Activated naive CD4-positive, alpha-beta T cell treated with anti-CD3 and anti-CD28 coated beads for 36 hours (primary cell): Measurements from ENCODE around the gene FALEC. TPM values are rescaled to one million over a fixed set of nuclear protein-coding genes. Genes with fewer than 3 reads are reported as not detected.
"Not testable (repeated sequence)": the region's sequence is repeated elsewhere in the genome, so short reads cannot be mapped to it uniquely, and the experiment has no call there.

ENCODE experiments used
- CTCF ChIA-PET: fragments of 350-600 bp; sonication (Branson Sonifier 250); formaldehyde crosslinking; loops from one replicate; lab custom pipeline; 2021; ENCODE audit warnings: antibody characterized with exemption; lab: Charles Lee
- DNase-seq: peaks from one replicate; pipeline ENCODE4 v3.0.0-alpha.2; 2020
- H3K27ac Mint-ChIP-seq: one replicate; pipeline ENCODE4 v1.8.0; 2021; ENCODE audit warnings: mild to moderate bottlenecking, mixed read lengths
- H3K27me3 Mint-ChIP-seq: one replicate; pipeline ENCODE4 v1.8.0; 2021; ENCODE audit warnings: low read depth, mixed read lengths
- H3K36me3 Mint-ChIP-seq: one replicate; pipeline ENCODE4 v1.8.0; 2021; ENCODE audit warnings: low read depth, mixed read lengths
- H3K4me1 Mint-ChIP-seq: one replicate; pipeline ENCODE4 v1.8.0; 2021; ENCODE audit warnings: low read depth, mixed read lengths
- H3K4me3 Mint-ChIP-seq: one replicate; pipeline ENCODE4 v1.8.0; 2021; ENCODE audit warnings: mild to moderate bottlenecking, moderate library complexity, mixed read lengths
- H3K9me3 Mint-ChIP-seq: one replicate; pipeline ENCODE4 v1.8.0; 2021; ENCODE audit warnings: mixed read lengths
- intact Hi-C: fragments of 100-400 bp; cut with micrococcal nuclease; formaldehyde crosslinking; loops from one replicate; pipeline ENCODE4 v1.15.1; 2023
- microRNA-seq: library from miRNA; unstranded; fragments of <30 nt; microRNA quantifications from one replicate; pipeline ENCODE4 v1.2.0, GENCODE V29; 2022; ENCODE audit warnings: borderline microRNAs expressed, borderline replicate concordance
- total RNA-seq, 2 experiments: library from RNA; stranded (reverse); gene quantifications; one replicate each; pipeline ENCODE4 v1.2.3, GENCODE V29; 2021

FALEC gene
- total RNA-seq, 2 experiments from 2014 or later = not detected

DNA sequence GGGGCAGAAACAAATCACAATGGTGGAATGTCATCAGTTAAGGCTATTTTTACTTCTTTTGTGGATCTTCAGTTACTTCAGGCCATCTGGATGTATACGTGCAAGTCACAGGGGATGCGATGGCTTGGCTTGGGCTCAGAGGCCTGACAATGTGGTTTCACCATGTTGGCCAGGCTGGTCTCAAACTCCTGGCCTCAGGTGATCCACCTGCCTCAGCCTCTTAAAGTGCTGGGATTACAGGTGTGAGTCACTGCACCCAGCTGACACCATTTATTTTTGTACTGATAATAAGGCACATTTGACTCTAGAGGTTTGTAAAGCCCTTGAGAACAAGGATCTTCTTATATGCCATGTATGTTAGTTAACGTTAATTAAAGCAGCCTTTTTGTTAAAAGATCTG lies 65.4 kb downstream of the FALEC start:
- intact Hi-C loops, H3K9me3 Mint-ChIP-seq, DNase-seq, H3K27me3 Mint-ChIP-seq: not testable (repeated sequence)
- CTCF ChIA-PET = interaction anchor here (0.6 to 2.1 kb wide), 3 partner anchors 21 to 48 kb away, joined by 3 to 25 read pairs (median 3); no protein-coding TSS in a partner anchor
- Mint-ChIP-seq H3K36me3 (peaks cover 34% of the 10 kb centered on the region), H3K4me3 (peak overlapping the region; percentile 90), H3K27ac (peak overlapping the region; percentile 96), H3K4me1 (peaks cover 14% of the 10 kb centered on the region)

DNA sequence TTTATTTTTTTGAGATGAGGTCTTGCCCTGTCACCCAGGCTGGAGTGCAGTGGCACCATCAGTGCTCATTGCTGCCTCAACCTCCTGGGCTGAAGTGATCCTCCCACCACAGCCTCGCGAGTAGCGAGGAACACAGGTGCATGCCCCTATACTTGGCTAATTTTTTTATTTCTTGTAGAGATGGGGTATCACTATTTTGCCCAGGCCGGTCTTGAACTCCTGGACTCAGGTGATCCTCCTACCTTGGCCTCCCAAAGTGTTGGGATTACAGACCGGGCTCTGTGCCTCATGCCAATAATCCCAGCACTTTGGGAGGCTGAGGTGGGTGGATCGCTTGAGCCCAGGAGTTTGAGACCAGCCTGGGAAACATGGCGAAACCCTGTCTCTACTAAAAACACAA lies 65.9 kb downstream of the FALEC start:
- DNase-seq, H3K27me3 Mint-ChIP-seq, H3K27ac Mint-ChIP-seq, H3K4me3 Mint-ChIP-seq, H3K9me3 Mint-ChIP-seq, intact Hi-C loops: not testable (repeated sequence)
- CTCF ChIA-PET = interaction anchor here (0.6 kb wide), 1 partner anchor 49 kb away, joined by 3 read pairs; no protein-coding TSS in a partner anchor
- Mint-ChIP-seq H3K36me3 (peaks cover 30% of the 10 kb centered on the region), H3K4me1 (peaks cover 14% of the 10 kb centered on the region)

DNA sequence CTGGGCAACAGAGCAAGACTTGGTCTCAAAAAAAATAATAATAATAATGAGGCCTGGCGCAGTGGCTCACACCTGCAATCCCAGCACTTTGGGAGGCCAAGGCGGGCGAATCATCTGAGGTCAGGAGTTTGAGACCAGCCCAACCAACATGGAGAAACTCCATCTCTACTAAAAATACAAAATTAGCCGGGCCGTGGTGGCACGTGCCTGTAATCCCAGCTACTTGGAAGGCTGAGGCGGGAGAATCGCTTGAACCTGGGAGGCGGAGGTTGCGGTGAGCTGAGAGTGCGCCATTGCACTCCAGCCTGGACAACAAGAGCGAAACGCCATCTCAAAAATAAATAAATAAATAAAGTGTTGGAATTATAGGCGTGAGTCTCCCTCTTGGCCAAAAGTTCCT lies 66.4 kb downstream of the FALEC start:
- not testable (repeated sequence) for H3K27me3 Mint-ChIP-seq, H3K27ac Mint-ChIP-seq
- CTCF ChIA-PET = interaction anchor here (0.7 to 1.0 kb wide), 2 partner anchors 21 to 50 kb away, joined by 3 read pairs; no protein-coding TSS in a partner anchor

DNA sequence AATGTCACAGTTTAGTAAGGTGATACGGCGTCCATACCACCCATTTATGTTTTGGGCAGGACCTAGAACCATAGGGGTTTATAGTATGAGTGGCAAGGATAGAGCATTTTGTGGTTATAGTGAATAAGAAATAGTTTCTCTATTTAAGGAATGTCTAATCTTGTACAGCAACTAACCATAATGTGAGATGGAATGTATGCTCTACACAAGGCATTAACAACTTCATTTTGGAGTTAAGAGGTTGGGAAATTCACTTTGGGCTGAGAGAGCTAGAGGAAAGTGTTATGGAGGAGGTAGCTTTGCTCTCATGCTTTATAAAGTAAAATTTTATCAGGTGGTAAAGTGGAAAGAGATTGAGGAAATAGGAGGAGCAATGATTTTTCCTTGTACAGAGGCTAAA lies 66.8 kb downstream of the FALEC start:
- intact Hi-C loops = no loop called here
- peaks cover 21% of the 10 kb centered on the region for H3K36me3 Mint-ChIP-seq
- no peak for DNase-seq
- H3K27me3 Mint-ChIP-seq = no peaks in the 10 kb centered on the region
- H3K27ac Mint-ChIP-seq = no peak overlapping the region
- no peaks in the 10 kb centered on the region for H3K9me3 Mint-ChIP-seq
- no peak overlapping the region for H3K4me3 Mint-ChIP-seq
- CTCF ChIA-PET = interaction anchor here (0.7 to 1.0 kb wide), 2 partner anchors 22 to 50 kb away, joined by 3 read pairs; no protein-coding TSS in a partner anchor
- peaks cover 14% of the 10 kb centered on the region for H3K4me1 Mint-ChIP-seq

More for the DNA sequence above, 66.4 kb downstream of the FALEC start:
- intact Hi-C loops, DNase-seq, H3K4me3 Mint-ChIP-seq, H3K9me3 Mint-ChIP-seq: not testable (repeated sequence)
- Mint-ChIP-seq H3K36me3 (peaks cover 25% of the 10 kb centered on the region), H3K4me1 (peaks cover 14% of the 10 kb centered on the region)

Small RNA genes lying within 50 kb of the gene (microRNA-seq; reads per million reads assigned to microRNA genes)
- gene MIR4257 (not detected), gene MIR6878 (2.2 reads per million)

Other genes starting within 250 kb of the FALEC start
- 10 to 100 TPM; 71.2 to 75.7 TPM for gene APH1A, start 246.7 kb upstream of the FALEC start, total RNA-seq
- gene C1orf54, start 243.0 kb upstream of the FALEC start, total RNA-seq = under 1 TPM; 0.41 to 0.86 TPM
- 1 to 10 TPM in 1 of 2 experiments, under 1 TPM in 1; 0.84 to 1.0 TPM for gene CIART, start 233.2 kb upstream of the FALEC start, total RNA-seq
- gene MRPS21, start 221.9 kb upstream of the FALEC start, total RNA-seq = 10 to 100 TPM; 80.3 to 83.8 TPM
- gene PRPF3, start 194.2 kb upstream of the FALEC start, total RNA-seq = 10 to 100 TPM; 49.1 to 52.5 TPM
- 10 to 100 TPM; 20.9 to 22.9 TPM for gene RPRD2, start 151.6 kb upstream of the FALEC start, total RNA-seq
- gene TARS2, start 28.3 kb upstream of the FALEC start, total RNA-seq = 10 to 100 TPM; 43.7 to 46.0 TPM
- gene ECM1, start 7.6 kb upstream of the FALEC start, total RNA-seq = under 1 TPM; 0.69 to 0.88 TPM
- gene ADAMTSL4, start 33.7 kb downstream of the FALEC start, total RNA-seq = 1 to 10 TPM; 1.3 to 2.0 TPM
- 100 to 1,000 TPM; 228 to 235 TPM for gene MCL1, start 63.9 kb downstream of the FALEC start, total RNA-seq
- gene ENSA, start 113.9 kb downstream of the FALEC start, total RNA-seq = 100 to 1,000 TPM; 187 to 193 TPM
- 10 to 100 TPM; 17.1 to 18.2 TPM for gene GOLPH3L, start 181.4 kb downstream of the FALEC start, total RNA-seq
- gene HORMAD1, start 205.1 kb downstream of the FALEC start, total RNA-seq = not detected